GM19025 (cell line): ENCODE results near the gene NDOR1.

ENCODE experiments used
- ATAC-seq: cut with Tn5 transposase; IDR thresholded peaks from one replicate; pipeline ENCODE4 v1.9.1; 2021; ENCODE audit warnings: mild to moderate bottlenecking, low read depth, moderate library complexity; ENCODE audit not compliant: unreplicated experiment

NDOR1 gene

DNA sequence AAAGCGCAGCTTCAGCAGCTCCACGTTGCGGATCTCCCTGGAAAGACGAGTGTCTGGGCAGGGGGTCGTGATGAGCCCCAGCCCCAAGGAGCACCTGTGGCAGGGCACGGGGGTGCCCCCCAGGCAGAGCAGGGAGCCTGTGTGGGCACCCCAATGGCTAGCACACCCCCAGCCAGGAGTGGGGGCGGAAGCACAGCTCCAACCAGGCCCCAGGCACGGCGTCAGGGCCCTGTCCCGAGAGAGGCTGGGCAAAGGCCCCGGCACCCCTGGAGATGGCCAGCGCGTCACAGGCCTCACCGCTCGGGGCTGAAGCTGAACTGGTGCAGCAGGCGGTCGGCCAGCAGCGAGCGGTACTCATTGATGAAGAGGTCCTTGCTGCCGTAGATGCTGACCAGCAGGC lies 25.0 kb upstream of the NDOR1 start:
- no peak for ATAC-seq

GRCh38 chr9:137181680-137182079 lies 23.8 kb upstream of the NDOR1 start:
- ATAC-seq: no peak

GRCh38 chr9:137182836-137183235 lies 22.7 kb upstream of the NDOR1 start:
- ATAC-seq: no peak

- no peak for ATAC-seq
These were observed 21.4 kb upstream of the NDOR1 start for GRCh38 chr9:137183980-137184595.

DNA sequence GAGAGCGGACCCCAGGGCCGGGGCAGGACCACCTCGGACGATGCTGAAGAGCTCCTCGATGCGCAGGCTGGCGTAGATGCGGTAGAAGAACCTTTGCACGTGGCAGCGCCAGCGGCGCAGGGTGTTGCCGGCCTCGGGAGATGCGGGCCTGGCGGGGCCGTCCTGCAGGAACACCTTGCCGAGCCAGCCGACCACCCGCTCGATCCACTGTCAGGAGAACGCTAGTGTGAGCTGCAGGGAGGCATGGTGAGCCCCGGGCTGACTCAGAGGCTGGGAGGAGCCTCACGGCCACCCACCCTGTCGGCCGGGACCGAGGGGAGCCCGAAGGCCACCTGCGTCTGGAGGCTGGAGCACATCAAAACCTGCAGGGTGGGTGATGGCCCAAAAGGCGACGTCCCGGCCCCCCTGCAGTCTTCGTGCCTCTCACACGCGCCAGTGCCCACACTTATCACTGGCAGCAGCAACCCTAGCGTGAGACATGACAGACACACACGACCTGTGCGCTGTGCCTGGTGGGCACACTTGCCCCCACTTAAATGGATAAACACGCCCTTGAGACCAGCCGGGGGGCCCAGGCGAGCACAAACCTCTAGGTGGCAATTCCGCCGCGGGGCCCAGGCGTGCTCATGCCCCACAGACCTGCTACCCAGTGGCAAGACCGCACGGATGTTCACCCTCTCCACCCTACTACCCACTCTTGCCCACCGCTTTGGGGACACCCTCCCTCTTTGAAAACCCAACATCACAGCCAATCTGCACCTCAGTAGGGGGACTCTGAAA lies 20.4 kb upstream of the NDOR1 start:
- no peak for ATAC-seq

GRCh38 chr9:137185921-137186320 lies 19.6 kb upstream of the NDOR1 start:
- no peak for ATAC-seq

- ATAC-seq: no peak
These were observed 19.1 kb upstream of the NDOR1 start for GRCh38 chr9:137186385-137186784.

DNA sequence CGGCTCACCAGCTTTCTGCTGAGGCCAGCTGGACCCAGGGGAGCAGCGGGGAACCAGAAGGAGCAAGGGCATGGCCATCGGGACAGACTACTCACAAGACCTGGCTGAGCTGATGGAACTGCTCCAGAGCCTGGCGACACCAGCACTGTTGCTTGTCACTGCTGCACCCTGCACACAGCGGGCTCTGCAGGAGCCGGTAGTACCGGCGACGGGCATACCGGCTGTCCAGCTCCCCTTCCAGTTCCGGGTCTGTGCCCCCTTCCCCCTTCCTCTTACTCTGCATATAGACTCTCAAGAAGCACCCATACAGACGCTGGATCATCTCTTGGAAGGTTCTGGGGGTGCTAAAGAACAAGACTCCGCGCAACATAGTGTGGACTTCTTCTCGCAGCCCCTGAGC lies 18.1 kb upstream of the NDOR1 start:
- ATAC-seq: no peak

GRCh38 chr9:137188086-137188489 lies 17.4 kb upstream of the NDOR1 start:
- no peak for ATAC-seq

DNA sequence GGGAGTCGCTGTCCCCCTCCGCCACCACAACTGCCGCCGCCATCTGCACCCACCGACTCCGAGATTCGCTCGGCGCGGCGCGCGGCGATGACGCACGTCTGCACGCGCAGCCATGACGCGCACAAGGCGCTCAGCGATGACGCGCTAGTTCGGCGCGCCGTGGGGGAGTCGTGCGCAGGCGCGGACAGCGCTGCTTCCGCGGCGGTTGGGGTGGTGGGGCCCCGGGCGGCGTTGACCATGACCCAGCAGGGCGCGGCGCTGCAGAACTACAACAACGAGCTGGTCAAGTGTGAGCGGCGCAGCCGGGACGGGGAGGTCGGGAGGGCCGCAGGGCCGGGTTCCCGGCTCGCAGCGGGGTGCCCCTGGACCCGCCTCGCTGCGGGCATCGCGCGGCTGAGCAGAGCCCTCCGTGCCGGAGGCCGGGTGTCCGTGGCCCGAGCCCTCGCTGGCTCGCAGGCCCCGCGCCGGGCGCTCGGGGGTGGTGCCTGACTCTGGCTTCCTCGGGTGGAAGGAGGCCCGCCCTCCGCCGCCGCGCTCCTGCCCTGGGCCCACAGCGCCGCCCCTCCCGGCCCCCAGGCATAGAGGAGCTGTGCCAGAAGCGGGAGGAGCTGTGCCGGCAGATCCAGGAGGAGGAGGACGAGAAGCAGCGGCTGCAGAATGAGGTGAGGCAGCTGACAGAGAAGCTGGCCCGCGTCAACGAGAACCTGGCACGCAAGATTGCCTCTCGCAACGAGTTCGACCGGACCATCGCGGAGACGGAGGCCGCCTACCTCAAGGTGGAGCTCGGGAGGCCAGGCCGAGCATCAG lies 16.8 kb upstream of the NDOR1 start, which contains the start of the genes ANAPC2 and SSNA1:
Gene ANAPC2, minus strand, starts transcription at position 71 of the 807 bp plus-strand sequence. Its CDS starts 28 bp downstream, at position 43.
Gene SSNA1, plus strand, starts transcription at position 187 of the 807 bp plus-strand sequence. Its CDS starts 51 bp downstream, at position 238.
- peak; percentile 77 for ATAC-seq

GRCh38 chr9:137189297-137190295 lies 15.9 kb upstream of the NDOR1 start:
- ATAC-seq: no peak

GRCh38 chr9:137190315-137190856 lies 15.1 kb upstream of the NDOR1 start:
- ATAC-seq: no peak

- ATAC-seq: no peak
These were observed 14.3 kb upstream of the NDOR1 start for GRCh38 chr9:137191245-137191644.

GRCh38 chr9:137191691-137192447 lies 13.6 kb upstream of the NDOR1 start:
- no peak for ATAC-seq

DNA sequence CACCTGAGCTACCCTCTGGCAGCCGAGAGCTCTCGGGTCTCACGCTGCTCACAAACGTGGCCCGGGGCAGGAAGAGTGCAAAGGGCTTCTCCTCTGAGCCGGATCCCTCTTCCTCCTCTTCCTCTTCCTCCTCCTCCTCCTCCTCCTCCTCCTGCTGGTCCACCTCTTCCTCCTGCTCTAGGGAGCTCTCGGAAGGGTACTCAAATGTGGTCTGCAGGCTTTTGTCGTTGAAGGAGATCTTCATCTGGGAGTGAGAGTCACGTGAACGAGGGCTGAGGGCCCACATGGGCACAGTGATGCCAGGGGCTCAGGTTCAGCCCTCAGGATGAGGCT lies 13.1 kb upstream of the NDOR1 start:
- no peak for ATAC-seq

DNA sequence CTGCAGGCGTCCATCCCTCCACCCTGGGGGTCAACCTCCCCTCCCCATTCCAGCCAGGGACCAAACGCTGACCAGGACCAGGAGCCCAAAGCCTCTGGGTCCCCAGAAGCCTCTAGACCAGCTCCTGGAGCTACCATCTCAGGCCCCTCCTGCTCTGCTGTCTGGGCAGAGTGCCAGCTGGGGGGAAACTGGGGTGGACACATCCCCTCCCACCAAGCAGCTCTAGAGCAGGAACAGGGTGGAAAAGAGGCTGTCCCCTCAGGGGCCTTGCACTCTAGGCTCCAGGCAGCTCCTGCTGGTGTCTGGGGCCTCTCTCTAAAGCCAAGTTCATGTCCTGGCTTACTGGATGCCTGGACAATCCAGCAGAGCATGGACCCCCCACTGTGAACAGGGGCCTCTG lies 12.6 kb upstream of the NDOR1 start:
- ATAC-seq: no peak

DNA sequence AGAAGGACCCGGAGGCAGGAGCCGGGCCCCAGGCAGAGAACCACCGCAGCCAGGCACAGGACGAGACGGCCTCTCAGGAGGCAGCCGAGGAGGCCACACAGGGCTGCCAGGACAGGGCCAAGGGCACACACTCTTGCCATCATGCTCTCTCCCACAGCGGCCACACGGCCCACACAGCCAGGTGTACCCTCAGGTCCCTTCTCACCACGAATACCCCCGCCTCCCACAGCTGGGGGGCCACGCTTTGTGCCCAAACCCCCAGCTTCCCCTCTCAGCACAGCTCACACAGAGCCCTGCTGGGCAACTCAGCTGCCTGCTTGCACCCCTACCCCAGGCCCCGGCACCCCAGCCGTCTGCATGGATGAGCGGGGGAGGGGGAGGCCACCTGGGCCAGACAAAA lies 11.7 kb upstream of the NDOR1 start:
- ATAC-seq: no peak

- no peak for ATAC-seq
These were observed 11.1 kb upstream of the NDOR1 start for GRCh38 chr9:137194388-137194787.

- no peak for ATAC-seq
These were observed 10.6 kb upstream of the NDOR1 start for GRCh38 chr9:137194909-137195308.
